ENCODE data around the gene SPATA33. TPM values are rescaled to one million over a fixed set of nuclear protein-coding genes. Genes with fewer than 3 reads are reported as not detected.

Gene SPATA33
- total RNA-seq, 2 donors from 2014 or later: 2.4 to 3.6 TPM

Other genes with a start within 250 kb of the SPATA33 start
- 10 to 100 TPM; 74.3 to 86.2 TPM for gene ANKRD11, start 167.3 kb upstream of the SPATA33 start, total RNA-seq
- gene SPG7, start 149.4 kb upstream of the SPATA33 start, total RNA-seq: 10 to 100 TPM; 78.5 to 99.5 TPM
- 1,000 to 10,000 TPM; 1,319 to 1,367 TPM for gene RPL13, start 97.2 kb upstream of the SPATA33 start, total RNA-seq
- not detected for gene CPNE7, start 82.1 kb upstream of the SPATA33 start, total RNA-seq
- gene DPEP1, start 44.2 kb upstream of the SPATA33 start, total RNA-seq: not detected
- gene CHMP1A, start 128 bp upstream of the SPATA33 start, total RNA-seq: 10 to 100 TPM; 41.7 to 51.9 TPM
- gene CDK10, start 28.9 kb downstream of the SPATA33 start, total RNA-seq: 10 to 100 TPM; 22.6 to 28.0 TPM
- gene SPATA2L, start 43.9 kb downstream of the SPATA33 start, total RNA-seq: 1 to 10 TPM; 4.5 to 7.1 TPM
- 10 to 100 TPM; 11.6 to 12.6 TPM for gene VPS9D1, start 63.1 kb downstream of the SPATA33 start, total RNA-seq
- gene ZNF276, start 63.7 kb downstream of the SPATA33 start, total RNA-seq: 10 to 100 TPM; 11.9 to 18.2 TPM
- gene FANCA, start 158.8 kb downstream of the SPATA33 start, total RNA-seq: 1 to 10 TPM; 3.6 to 4.4 TPM
- 1 to 10 TPM; 1.2 to 2.0 TPM for gene SPIRE2, start 170.6 kb downstream of the SPATA33 start, total RNA-seq
- 100 to 1,000 TPM in 1 of 2 donors, 10 to 100 TPM in 1; 85.7 to 131 TPM for gene TCF25, start 215.8 kb downstream of the SPATA33 start, total RNA-seq